ENCODE data around the gene TSPYL2. TPM values are rescaled to one million over a fixed set of nuclear protein-coding genes. Genes with fewer than 3 reads are reported as not detected.
A peak's percentile ranks its signal among the peaks of the same experiment; 100 is the strongest.

Gene TSPYL2
- polyA plus RNA-seq, 6 donors from 2014 or later, result 10.9 to 24.0 (median 14.5) TPM

DNA sequence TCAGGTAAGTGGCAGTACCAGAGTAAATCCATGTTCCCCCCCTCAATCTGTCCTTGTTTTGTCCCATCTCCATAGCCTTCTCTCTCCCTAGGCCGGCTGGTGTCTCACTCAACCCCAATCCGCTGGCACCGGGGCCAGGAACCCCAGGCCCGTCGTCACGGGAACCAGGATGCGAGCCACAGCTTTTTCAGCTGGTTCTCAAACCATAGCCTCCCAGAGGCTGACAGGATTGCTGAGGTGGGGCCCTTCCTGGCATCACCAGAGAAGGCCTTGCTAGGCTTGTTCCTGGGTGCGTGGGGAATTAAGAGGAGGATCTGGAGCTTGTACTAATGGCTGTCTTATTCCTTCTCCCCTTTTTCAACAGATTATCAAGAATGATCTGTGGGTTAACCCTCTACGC, 2.7 kb downstream of the TSPYL2 start:
- H3K9me3 Mint-ChIP-seq, result no peaks in the 10 kb centered on the region
- H3K4me3 Mint-ChIP-seq, result peak overlapping the region in 2 of 8 donors; percentile 57 to 95
- peaks cover 0 to 17% of the 10 kb centered on the region in 2 donors for H3K36me3 Mint-ChIP-seq
- ATAC-seq (ENCODE audit: low read depth in 2 of 2), result no peak
- H3K4me1 Mint-ChIP-seq, result peaks cover 44 to 54% (median 47%) of the 10 kb centered on the region in 3 donors
- DNase-seq, result no peak
- H3K27me3 Mint-ChIP-seq, result peaks cover 0 to 19% (median 0%) of the 10 kb centered on the region in 3 donors
- peak overlapping the region in 2 of 6 donors; percentile 50 to 95 for H3K27ac Mint-ChIP-seq

DNA sequence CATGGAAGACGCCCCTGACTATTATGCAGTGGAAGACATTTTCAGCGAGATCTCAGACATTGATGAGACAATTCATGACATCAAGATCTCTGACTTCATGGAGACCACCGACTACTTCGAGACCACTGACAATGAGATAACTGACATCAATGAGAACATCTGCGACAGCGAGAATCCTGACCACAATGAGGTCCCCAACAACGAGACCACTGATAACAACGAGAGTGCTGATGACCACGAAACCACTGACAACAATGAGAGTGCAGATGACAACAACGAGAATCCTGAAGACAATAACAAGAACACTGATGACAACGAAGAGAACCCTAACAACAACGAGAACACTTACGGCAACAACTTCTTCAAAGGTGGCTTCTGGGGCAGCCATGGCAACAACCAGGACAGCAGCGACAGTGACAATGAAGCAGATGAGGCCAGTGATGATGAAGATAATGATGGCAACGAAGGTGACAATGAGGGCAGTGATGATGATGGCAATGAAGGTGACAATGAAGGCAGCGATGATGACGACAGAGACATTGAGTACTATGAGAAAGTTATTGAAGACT, 3.6 kb downstream of the TSPYL2 start:
- Mint-ChIP-seq H3K27ac (peak overlapping the region in 2 of 6 donors; percentile 75 to 95), H3K4me3 (peak overlapping the region in 1 of 8 donors; percentile 95), H3K27me3 (peaks cover 0 to 19% (median 0%) of the 10 kb centered on the region in 3 donors), H3K4me1 (peaks cover 40 to 50% (median 43%) of the 10 kb centered on the region in 3 donors), H3K36me3 (peaks cover 0 to 17% of the 10 kb centered on the region in 2 donors), H3K9me3 (no peaks in the 10 kb centered on the region)
- DNase-seq (no peak), ATAC-seq (ENCODE audit: low read depth in 2 of 2) (no peak)

DNA sequence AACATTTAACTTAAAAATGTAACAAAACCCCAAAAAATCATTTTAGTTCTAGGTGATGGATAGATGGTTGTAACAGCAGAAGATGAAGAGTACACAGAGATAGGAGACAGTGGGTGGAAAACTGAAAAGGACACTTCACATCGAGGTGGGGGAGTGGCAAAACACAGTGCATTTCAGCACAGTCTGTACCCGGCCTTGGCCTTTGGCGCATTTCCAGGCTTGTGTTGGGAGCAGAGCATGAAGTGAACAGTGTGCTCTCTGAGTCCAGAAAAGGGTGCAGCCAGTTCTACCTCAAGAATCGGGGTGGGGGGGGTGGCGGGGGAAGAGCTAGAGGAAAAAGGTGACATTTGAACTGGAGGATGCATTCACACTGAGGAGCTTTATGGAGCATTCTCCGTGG, 4.3 kb downstream of the TSPYL2 start:
- Mint-ChIP-seq H3K36me3 (peaks cover 0 to 17% of the 10 kb centered on the region in 2 donors), H3K27ac (peak overlapping the region in 2 of 6 donors; percentile 1 to 21), H3K4me3 (no peak overlapping the region), H3K9me3 (no peaks in the 10 kb centered on the region), H3K27me3 (peaks cover 0 to 19% (median 0%) of the 10 kb centered on the region in 3 donors), H3K4me1 (peaks cover 37 to 47% (median 41%) of the 10 kb centered on the region in 3 donors)
- DNase-seq (no peak), ATAC-seq (ENCODE audit: low read depth in 2 of 2) (no peak)

DNA sequence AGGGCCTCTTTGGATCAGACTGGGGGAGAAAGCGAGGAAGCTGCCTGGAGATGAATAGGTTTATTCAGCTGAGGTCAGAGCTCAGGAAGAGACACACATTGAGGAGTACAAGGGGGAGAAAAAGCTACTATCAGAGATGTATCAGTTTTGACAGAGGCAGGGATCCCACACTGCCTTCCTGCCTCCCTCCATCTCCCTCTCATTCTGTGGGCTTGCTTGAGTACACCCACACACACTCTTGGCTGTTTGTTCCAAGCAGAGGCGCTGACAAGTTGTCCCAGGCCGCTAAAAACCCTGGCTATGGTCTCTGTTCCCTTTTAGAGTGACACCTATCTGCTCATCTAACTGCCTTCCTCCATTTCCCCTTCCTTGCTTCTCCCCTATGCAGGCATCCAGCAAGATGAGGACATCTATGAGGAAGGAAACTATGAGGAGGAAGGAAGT, 5.2 kb downstream of the TSPYL2 start:
- no peak for DNase-seq
- peak overlapping the region in 4 of 6 donors; percentile 59 to 95 (median 79) for H3K27ac Mint-ChIP-seq
- peaks cover 0 to 18% (median 0%) of the 10 kb centered on the region in 3 donors for H3K27me3 Mint-ChIP-seq
- H3K4me3 Mint-ChIP-seq, result peak overlapping the region in 4 of 8 donors; percentile 2 to 70 (median 57)
- H3K36me3 Mint-ChIP-seq, result peaks cover 0 to 17% of the 10 kb centered on the region in 2 donors
- no peaks in the 10 kb centered on the region for H3K9me3 Mint-ChIP-seq
- peaks cover 32 to 47% (median 41%) of the 10 kb centered on the region in 3 donors for H3K4me1 Mint-ChIP-seq
- ATAC-seq (ENCODE audit: low read depth in 2 of 2), result no peak

DNA sequence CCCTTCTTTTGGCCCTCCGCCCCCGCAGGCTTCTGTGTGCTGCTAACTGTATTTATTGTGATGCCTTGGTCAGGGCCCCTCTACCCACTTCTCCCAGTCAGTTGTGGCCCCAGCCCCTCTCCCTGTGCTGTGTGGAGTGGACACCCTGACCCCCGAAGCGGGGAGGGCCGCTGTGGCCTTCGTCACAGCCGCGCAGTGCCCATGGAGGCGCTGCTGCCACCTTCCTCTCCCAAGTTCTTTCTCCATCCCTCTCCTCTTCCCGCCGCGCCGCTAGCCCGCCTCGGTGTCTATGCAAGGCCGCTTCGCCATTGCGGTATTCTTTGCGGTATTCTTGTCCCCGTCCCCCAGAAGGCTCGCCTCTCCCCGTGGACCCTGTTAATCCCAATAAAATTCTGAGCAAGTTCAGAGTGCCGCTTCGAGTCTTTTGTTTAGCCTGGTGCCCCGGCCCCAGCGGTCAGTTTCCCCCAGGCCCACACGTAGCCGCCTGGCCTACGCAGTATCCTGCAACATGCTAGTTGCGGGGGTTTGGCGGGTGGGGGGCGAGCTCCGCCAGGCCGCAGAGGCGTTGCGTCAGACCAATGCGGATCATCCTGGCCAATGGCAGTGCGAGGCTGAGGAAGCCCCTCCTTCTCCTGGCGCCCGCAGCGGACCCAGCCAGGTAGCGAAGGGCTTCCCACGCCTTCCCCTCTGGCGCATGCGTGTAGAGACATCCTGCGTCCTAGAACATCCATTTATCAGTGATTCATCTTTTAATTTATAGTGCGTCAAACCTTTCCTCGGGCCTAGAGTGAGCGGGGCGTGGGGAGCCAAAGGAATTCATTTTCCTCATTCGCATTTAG, 6.2 kb downstream of the TSPYL2 start:
- Mint-ChIP-seq H3K27ac (peak overlapping the region; percentile 94 to 99 (median 96)), H3K36me3 (peaks cover 0 to 17% of the 10 kb centered on the region in 2 donors), H3K4me1 (peaks cover 29 to 39% (median 34%) of the 10 kb centered on the region in 3 donors), H3K4me3 (peak overlapping the region; percentile 91 to 97 (median 94)), H3K27me3 (peaks cover 0 to 9% (median 0%) of the 10 kb centered on the region in 3 donors), H3K9me3 (no peaks in the 10 kb centered on the region)
- DNase-seq (peak; percentile 70), ATAC-seq (ENCODE audit: low read depth in 2 of 2) (peak; percentile 78 to 79)

DNA sequence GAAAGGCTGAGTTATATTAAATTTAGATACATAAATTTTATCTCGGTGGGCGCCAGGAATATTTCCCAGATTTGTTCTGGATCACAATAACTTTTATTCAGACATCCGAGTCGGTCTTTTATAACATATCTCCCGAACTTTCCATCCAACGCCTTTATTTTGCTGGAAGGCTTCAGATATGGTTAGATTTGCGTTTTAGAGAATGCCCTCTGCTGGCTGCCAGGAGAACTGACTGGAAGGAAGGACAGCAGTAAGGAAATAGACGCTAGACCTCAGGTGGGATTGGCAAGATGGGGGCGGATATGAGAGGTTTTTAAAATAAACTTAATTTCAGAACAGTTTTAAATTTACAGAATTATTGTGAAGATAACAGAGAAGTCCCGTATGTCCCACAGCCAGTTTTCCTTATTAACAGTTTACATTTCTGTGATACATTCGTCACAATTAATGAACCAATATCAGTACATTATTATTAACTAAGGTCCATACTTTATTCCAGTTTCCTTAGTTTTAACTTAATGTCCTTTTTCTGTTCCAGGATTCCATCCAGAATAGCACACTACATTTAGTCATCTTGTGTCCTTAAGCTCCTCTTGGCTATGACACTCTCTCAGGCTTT, 7.2 kb downstream of the TSPYL2 start:
- H3K27ac Mint-ChIP-seq, result peak overlapping the region; percentile 60 to 99 (median 94)
- peak overlapping the region; percentile 91 to 97 (median 94) for H3K4me3 Mint-ChIP-seq
- peaks cover 23 to 29% (median 27%) of the 10 kb centered on the region in 3 donors for H3K4me1 Mint-ChIP-seq
- no peaks in the 10 kb centered on the region for H3K9me3 Mint-ChIP-seq
- H3K27me3 Mint-ChIP-seq, result peaks cover 0 to 7% (median 0%) of the 10 kb centered on the region in 3 donors
- peaks cover 0 to 17% of the 10 kb centered on the region in 2 donors for H3K36me3 Mint-ChIP-seq
- ATAC-seq (ENCODE audit: low read depth in 2 of 2) (no peak), DNase-seq (peak; percentile 36)

DNA sequence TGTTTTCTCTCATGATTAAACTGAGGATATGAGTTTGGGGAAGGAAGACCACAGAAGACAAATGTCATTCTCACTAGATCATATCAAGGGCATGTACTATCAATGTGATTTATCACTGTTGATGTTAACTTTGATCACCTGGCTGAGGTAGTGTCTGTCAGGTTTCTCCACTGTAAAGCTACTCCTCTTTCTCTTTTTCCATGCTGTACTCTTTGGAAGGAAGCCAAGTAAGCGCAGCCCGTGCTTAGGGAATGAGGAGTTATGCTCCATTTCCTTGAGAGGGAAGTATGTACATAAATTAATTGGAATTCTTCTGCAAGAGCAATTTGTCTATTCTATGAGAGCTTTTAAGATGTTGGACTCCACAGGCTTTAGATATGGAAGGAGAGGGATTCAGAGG, 7.8 kb downstream of the TSPYL2 start:
- Mint-ChIP-seq H3K9me3 (no peaks in the 10 kb centered on the region), H3K27ac (no peak overlapping the region), H3K4me1 (peaks cover 23 to 31% (median 28%) of the 10 kb centered on the region in 3 donors), H3K36me3 (peaks cover 0 to 14% of the 10 kb centered on the region in 2 donors), H3K4me3 (peak overlapping the region in 1 of 8 donors; percentile 94), H3K27me3 (peaks cover 0 to 7% (median 0%) of the 10 kb centered on the region in 3 donors)
- no peak for DNase-seq
- no peak for ATAC-seq (ENCODE audit: low read depth in 2 of 2)

DNA sequence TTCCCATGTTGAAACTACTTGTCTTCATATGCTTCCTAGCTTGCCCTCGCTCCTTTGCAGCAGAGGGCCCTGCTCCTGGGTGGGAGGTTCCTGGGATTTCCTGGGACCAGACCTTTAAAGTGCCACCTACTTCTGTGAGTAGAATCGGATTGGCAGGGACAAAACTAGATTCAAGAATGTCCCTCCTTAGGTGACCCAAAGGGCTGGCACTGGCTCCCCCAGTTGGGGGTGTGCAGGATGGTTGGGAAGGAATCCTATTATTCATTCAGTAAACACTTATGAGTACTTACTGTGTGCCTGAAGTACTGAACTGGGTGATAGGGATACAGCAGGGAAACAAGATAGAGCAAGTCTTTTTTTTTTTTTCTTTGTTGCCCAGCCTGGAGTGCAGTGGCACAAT, 9.2 kb downstream of the TSPYL2 start:
- ATAC-seq (ENCODE audit: low read depth in 2 of 2) (no peak), DNase-seq (no peak)
- Mint-ChIP-seq H3K9me3 (no peaks in the 10 kb centered on the region), H3K36me3 (no peaks in the 10 kb centered on the region), H3K27me3 (peaks cover 0 to 1% (median 0%) of the 10 kb centered on the region in 3 donors), H3K4me1 (peaks cover 17 to 32% (median 23%) of the 10 kb centered on the region in 3 donors), H3K4me3 (no peak overlapping the region), H3K27ac (no peak overlapping the region)

DNA sequence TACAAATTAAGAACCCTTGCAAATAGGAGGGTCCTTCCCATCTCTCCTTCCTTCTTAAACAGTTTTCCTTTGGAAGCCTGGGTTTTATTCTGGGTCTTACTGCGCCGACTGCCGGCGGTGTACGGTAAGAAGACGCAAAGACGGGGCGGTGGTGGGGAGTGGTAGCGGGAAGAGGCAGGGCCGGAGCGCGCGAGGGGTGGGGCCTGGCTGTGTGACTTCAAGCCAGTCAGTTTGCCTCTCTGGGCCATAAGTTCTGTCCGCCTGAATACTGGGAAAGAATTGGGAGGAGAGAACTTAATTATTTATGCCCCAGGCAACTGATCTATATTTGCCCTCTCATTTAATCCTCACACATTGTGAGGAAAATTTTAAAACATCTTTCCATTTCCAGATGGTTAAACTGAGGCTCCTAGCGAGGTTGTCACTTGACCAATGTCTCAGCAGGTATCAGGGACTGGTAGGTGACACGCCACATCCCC, 11.0 kb downstream of the TSPYL2 start:
- peak; percentile 52 to 53 for ATAC-seq (ENCODE audit: low read depth in 2 of 2)
- H3K36me3 Mint-ChIP-seq, result no peaks in the 10 kb centered on the region
- peak overlapping the region; percentile 82 to 96 (median 91) for H3K4me3 Mint-ChIP-seq
- DNase-seq, result peak; percentile 54
- H3K4me1 Mint-ChIP-seq, result peaks cover 15 to 21% (median 19%) of the 10 kb centered on the region in 3 donors
- H3K27me3 Mint-ChIP-seq, result no peaks in the 10 kb centered on the region
- no peaks in the 10 kb centered on the region for H3K9me3 Mint-ChIP-seq
- peak overlapping the region in 4 of 6 donors; percentile 53 to 95 (median 90) for H3K27ac Mint-ChIP-seq

DNA sequence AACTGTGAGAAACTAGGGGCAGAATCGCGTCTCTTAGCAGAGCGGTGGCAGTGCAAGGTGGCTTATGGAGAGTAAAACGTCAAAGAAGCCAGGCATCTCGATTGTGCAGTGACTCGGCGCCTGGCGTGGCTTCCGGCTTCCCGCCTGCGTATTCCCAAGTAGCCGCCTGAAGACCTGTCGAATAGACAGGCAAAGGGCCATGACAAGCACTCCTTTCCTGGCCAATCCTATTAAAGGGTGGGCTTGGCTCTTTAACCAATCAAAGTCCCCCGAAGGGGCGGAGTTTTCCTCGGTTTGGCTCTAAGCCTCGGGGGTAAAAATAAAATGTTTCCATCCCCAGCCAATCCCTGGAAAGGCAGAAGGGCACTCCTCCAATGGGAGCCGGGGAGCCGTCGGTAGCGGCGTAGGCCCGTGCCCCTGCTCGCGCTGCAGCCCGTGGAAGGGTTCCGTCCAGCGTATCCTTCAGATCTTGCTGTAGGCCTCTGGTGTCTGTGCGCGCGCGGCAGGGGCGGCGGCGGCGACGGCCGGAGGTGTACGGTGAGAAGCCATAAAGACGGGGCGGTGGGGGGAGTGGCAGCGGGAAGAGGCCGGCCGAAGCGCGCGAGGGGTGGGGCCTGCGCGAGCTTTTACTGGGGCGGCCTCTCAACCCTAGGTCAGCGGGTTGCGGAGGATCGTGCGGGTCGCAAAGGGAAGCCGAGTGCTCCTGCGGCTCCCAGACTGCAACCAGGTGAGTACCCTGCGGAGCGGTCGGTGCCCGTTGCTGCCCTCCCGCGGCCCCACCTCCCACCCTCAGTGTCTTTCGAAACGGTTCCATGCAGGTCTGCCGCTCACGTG, 11.8 kb downstream of the TSPYL2 start, which contains the start of gene KANTR:
Gene KANTR, plus strand, starts transcription at position 395 of the 834 bp plus-strand sequence. CDS start 30,131 bp downstream, outside the sequence.
- H3K4me1 Mint-ChIP-seq, result peaks cover 9 to 14% (median 11%) of the 10 kb centered on the region in 3 donors
- no peaks in the 10 kb centered on the region for H3K36me3 Mint-ChIP-seq
- H3K27ac Mint-ChIP-seq, result peak within 1 kb of the TSS; percentile 63 to 95 (median 88)
- H3K4me3 Mint-ChIP-seq, result peak within 1 kb of the TSS; percentile 82 to 96 (median 91)
- no peaks in the 10 kb centered on the region for H3K9me3 Mint-ChIP-seq
- H3K27me3 Mint-ChIP-seq, result no peaks in the 10 kb centered on the region
- ATAC-seq (ENCODE audit: low read depth in 2 of 2), result peak; percentile 78 to 82
- DNase-seq, result peak; percentile 84

DNA sequence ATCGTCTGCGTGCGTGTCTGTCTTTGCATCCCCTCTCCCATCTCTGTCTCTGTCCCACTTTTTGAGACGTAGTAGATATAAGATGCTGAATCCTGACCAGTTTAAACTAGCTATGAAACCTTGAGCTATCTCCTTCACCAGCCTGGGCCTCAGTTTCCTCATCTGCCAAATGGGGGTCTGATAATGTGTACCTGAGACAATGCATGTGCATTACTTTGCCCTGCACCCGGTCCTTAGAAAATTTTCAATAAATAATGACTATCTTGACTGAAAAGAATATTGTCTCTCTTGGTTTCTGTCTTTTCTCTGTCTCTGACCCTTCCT, 12.4 kb downstream of the TSPYL2 start:
- no peaks in the 10 kb centered on the region for H3K27me3 Mint-ChIP-seq
- H3K9me3 Mint-ChIP-seq, result no peaks in the 10 kb centered on the region
- H3K4me3 Mint-ChIP-seq, result peak overlapping the region; percentile 82 to 96 (median 91)
- no peak for ATAC-seq (ENCODE audit: low read depth in 2 of 2)
- no peak for DNase-seq
- peak overlapping the region in 5 of 6 donors; percentile 58 to 95 (median 88) for H3K27ac Mint-ChIP-seq
- peaks cover 4 to 11% (median 10%) of the 10 kb centered on the region in 3 donors for H3K4me1 Mint-ChIP-seq
- H3K36me3 Mint-ChIP-seq, result no peaks in the 10 kb centered on the region

DNA sequence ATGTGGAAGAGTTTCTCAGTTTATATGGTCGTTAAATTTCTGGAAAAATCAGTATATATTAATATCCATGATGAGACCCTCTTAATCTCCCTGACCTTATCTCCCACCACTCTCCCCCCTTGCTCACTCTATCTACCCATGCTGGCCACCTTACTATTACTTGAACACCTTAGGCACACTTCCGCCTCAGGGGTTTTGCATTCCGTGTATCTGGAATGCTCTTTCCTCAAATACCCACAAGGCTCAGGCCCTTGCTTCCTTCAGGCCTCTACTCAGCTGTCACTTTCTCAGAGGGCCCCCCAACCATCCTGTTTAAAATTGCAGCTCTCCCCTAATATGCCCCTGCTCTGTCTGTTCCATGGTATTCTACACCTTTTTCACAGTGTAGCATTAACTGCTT, 13.6 kb downstream of the TSPYL2 start:
- ATAC-seq (ENCODE audit: low read depth in 2 of 2) (no peak), DNase-seq (no peak)
- H3K27ac Mint-ChIP-seq, result no peak overlapping the region
- peak overlapping the region in 2 of 8 donors; percentile 20 to 80 for H3K4me3 Mint-ChIP-seq
- no peaks in the 10 kb centered on the region for H3K36me3 Mint-ChIP-seq
- H3K4me1 Mint-ChIP-seq, result peaks cover 4 to 11% (median 10%) of the 10 kb centered on the region in 3 donors
- H3K9me3 Mint-ChIP-seq, result no peaks in the 10 kb centered on the region
- no peaks in the 10 kb centered on the region for H3K27me3 Mint-ChIP-seq

Measured in naive B cell (primary cell).